ENCODE measurements around the gene SAA2.
"Not testable (repeated sequence)": the region's sequence is repeated elsewhere in the genome, so short reads cannot be mapped to it uniquely, and the experiment has no call there.

SAA2 gene

GRCh38 chr11:18247191-18247581 is 1.3 kb downstream of the SAA2 start:
- DNase-seq = not testable (repeated sequence)

GRCh38 chr11:18246379-18247190 is 1.9 kb downstream of the SAA2 start:
- DNase-seq = peak; percentile 14

GRCh38 chr11:18245396-18245795 is 3.1 kb downstream of the SAA2 start:
- no peak for DNase-seq

GRCh38 chr11:18243783-18244362 is 4.6 kb downstream of the SAA2 start:
- DNase-seq = peak; percentile 53

GRCh38 chr11:18239655-18240054 is 8.8 kb downstream of the SAA2 start:
- DNase-seq = no peak

GRCh38 chr11:18236664-18237356 is 11.7 kb downstream of the SAA2 start, which contains the start of gene SAA4:
Gene SAA4, minus strand, starts transcription at chr11:18236802. Its CDS starts 876 bp downstream, at chr11:18235926.
- DNase-seq = no peak

GRCh38 chr11:18235394-18236334 is 12.8 kb downstream of the SAA2 start:
- no peak for DNase-seq

GRCh38 chr11:18233912-18234311 is 14.6 kb downstream of the SAA2 start:
- DNase-seq = no peak

GRCh38 chr11:18230859-18231258 is 17.6 kb downstream of the SAA2 start:
- no peak for DNase-seq

GRCh38 chr11:18229501-18229900 is 19.0 kb downstream of the SAA2 start:
- no peak for DNase-seq

GRCh38 chr11:18225913-18226312 is 22.6 kb downstream of the SAA2 start:
- DNase-seq = no peak

- no peak for DNase-seq
Measured at GRCh38 chr11:18223591-18224387, 24.7 kb downstream of the SAA2 start.

GRCh38 chr11:18222814-18223421 is 25.6 kb downstream of the SAA2 start:
- no peak for DNase-seq

- no peak for DNase-seq
Measured at GRCh38 chr11:18221274-18221876, 27.1 kb downstream of the SAA2 start.

- DNase-seq = no peak
Measured at GRCh38 chr11:18209058-18209457, 39.4 kb downstream of the SAA2 start.

GRCh38 chr11:18204771-18205170 is 43.7 kb downstream of the SAA2 start:
- no peak for DNase-seq

- DNase-seq = no peak
Measured at GRCh38 chr11:18204220-18204619, 44.2 kb downstream of the SAA2 start.

- no peak for DNase-seq
Measured at GRCh38 chr11:18203723-18204122, 44.7 kb downstream of the SAA2 start.

GRCh38 chr11:18197738-18198137 is 50.7 kb downstream of the SAA2 start:
- not testable (repeated sequence) for DNase-seq

- DNase-seq = no peak
Measured at GRCh38 chr11:18196532-18196931, 51.9 kb downstream of the SAA2 start.

Measured in stimulated activated CD4-positive, alpha-beta T cell treated with anti-CD3 and anti-CD28 coated beads, Interleukin-1b, Interleukin-23, amount 100 ng/mL, for 48 hours (primary cell).